ENCODE data around the gene ST3GAL4. TPM values are rescaled to one million over a fixed set of nuclear protein-coding genes. Genes with fewer than 3 reads are reported as not detected.

The ST3GAL4 gene
- total RNA-seq, 1 experiment from 2014 or later: 13.6 TPM

DNA sequence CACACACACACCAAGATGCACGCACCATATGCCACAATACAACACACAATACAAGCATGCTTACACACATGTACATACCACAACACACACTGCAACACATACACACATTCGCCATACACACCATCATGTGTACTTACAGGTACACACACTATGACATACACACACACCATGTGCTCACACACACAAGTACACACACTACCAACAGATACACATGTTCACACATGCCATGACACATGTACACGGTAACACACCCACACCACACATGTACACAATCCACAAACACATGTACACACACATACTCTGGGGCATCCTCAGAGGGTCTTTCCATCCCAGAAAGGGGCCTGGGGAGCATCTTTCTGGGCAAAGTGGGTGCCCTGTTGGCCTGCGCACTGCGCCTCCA lies 82.2 kb downstream of the ST3GAL4 start:
- Mint-ChIP-seq H3K4me1 (peaks cover 31 to 41% of the 10 kb centered on the region in 2 experiments), H3K27ac (no peak overlapping the region)
- H3K4me2 ChIP-seq (ENCODE audit: insufficient read depth, insufficient read length, low read length): no peak overlapping the region

More for the DNA sequence above, 82.2 kb downstream of the ST3GAL4 start:
- Histone ChIP-seq H2AK5ac (ENCODE audit: insufficient read length, low read length) (no peak overlapping the region), H3K79me2 (ENCODE audit: insufficient read depth, low read length) (no peaks in the 10 kb centered on the region), H3K27me3 (ENCODE audit: insufficient read depth, low read length) (no peaks in the 10 kb centered on the region), H3K14ac (ENCODE audit: insufficient read depth, low read length) (no peak overlapping the region), H2AFZ (ENCODE audit: low read length) (no peak overlapping the region), H3T11ph (ENCODE audit: low read length) (no peak overlapping the region), H3K18ac (ENCODE audit: insufficient read length, low read depth, low read length) (no peak overlapping the region), H3K56ac (ENCODE audit: insufficient read length, low read depth, low read length) (no peak overlapping the region), H4K20me1 (ENCODE audit: control insufficient read depth, insufficient read depth, insufficient read length) (no peaks in the 10 kb centered on the region), H3K23me2 (ENCODE audit: insufficient read length, low read depth, low read length, poor library complexity, severe bottlenecking) (no peaks in the 10 kb centered on the region), H3K79me1 (ENCODE audit: insufficient read depth, low read depth, low read length, poor library complexity, severe bottlenecking) (no peaks in the 10 kb centered on the region), H4K91ac (ENCODE audit: insufficient read length, low read depth, low read length) (no peak overlapping the region), H3K4me1 (ENCODE audit: insufficient read depth, low read length) (peaks cover 3% of the 10 kb centered on the region; the same call in 1 of the 2 replicates), H4K8ac (replicated peaks; ENCODE audit: insufficient read length, low read depth, low read length) (peak overlapping the region; percentile 1), H3K27ac (ENCODE audit: insufficient read length, low read depth, low read length) (no peak overlapping the region), H2BK12ac (ENCODE audit: insufficient read length, low read depth, low read length) (no peak overlapping the region), H3K9me3 (ENCODE audit: control insufficient read depth, low read depth, low read length) (no peaks in the 10 kb centered on the region), H4K5ac (ENCODE audit: insufficient read length, low read depth, low read length) (no peak overlapping the region), H2BK15ac (ENCODE audit: low read depth, low read length) (no peak overlapping the region), H3K9ac (ENCODE audit: extremely low read depth, insufficient read length, low read length) (no peak overlapping the region), H2BK5ac (ENCODE audit: insufficient read length, low read length) (no peak overlapping the region), H3K4ac (ENCODE audit: low read depth, low read length) (no peak overlapping the region), H3K23ac (ENCODE audit: insufficient read length, low read depth, low read length) (peak overlapping the region; percentile 4), H2BK120ac (ENCODE audit: low read depth, low read length, poor library complexity, severe bottlenecking) (no peak overlapping the region), H2BK20ac (ENCODE audit: low read depth, low read length, poor library complexity, severe bottlenecking) (no peak overlapping the region)
- TF ChIP-seq, protein P1, sequence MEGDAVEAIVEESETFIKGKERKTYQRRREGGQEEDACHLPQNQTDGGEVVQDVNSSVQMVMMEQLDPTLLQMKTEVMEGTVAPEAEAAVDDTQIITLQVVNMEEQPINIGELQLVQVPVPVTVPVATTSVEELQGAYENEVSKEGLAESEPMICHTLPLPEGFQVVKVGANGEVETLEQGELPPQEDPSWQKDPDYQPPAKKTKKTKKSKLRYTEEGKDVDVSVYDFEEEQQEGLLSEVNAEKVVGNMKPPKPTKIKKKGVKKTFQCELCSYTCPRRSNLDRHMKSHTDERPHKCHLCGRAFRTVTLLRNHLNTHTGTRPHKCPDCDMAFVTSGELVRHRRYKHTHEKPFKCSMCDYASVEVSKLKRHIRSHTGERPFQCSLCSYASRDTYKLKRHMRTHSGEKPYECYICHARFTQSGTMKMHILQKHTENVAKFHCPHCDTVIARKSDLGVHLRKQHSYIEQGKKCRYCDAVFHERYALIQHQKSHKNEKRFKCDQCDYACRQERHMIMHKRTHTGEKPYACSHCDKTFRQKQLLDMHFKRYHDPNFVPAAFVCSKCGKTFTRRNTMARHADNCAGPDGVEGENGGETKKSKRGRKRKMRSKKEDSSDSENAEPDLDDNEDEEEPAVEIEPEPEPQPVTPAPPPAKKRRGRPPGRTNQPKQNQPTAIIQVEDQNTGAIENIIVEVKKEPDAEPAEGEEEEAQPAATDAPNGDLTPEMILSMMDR (conservative IDR thresholded peaks at IDR 0.05): no peak
- Mint-ChIP-seq H3K36me3 (ENCODE audit: insufficient read depth in 1 of 3, low read depth in 3 of 3) (no peaks in the 10 kb centered on the region), H3K4me3 (no peak overlapping the region), H3K9me3 (no peaks in the 10 kb centered on the region), H3K27me3 (ENCODE audit: low read depth) (peaks cover 7% of the 10 kb centered on the region)
- WGBS (ENCODE audit: extremely low coverage, insufficient read length, low lambda C conversion rate): no CpG with 5 or more reads among the region's 5 CpGs
- no peak for DNase-seq

All from H9 (cell line).